SH-SY5Y (cell line): ENCODE results near the gene CCDC40.
A peak's percentile ranks its signal among the peaks of the same experiment; 100 is the strongest.

ENCODE experiments used
- GATA2 ChIP-seq: IDR thresholded peaks from 2 replicates; pipeline ENCODE4 v1.6.1; 2011; ENCODE audit warnings: mild to moderate bottlenecking, low read depth, low read length
- GATA3 ChIP-seq: IDR thresholded peaks from 2 replicates; pipeline ENCODE4 v1.6.1; 2011; ENCODE audit warnings: low read depth, mild to moderate bottlenecking, low read length, moderate library complexity

Gene CCDC40

GRCh38 chr17:80023481-80024205, 12.8 kb upstream of the CCDC40 start:
- TF ChIP-seq GATA2 = no peak
- no peak for TF ChIP-seq GATA3

- TF ChIP-seq GATA3 (no peak), GATA2 (no peak)
Observed at GRCh38 chr17:80024206-80024972, 12.1 kb upstream of the CCDC40 start.

GRCh38 chr17:80025140-80025539, 11.3 kb upstream of the CCDC40 start:
- no peak for TF ChIP-seq GATA2
- no peak for TF ChIP-seq GATA3

GRCh38 chr17:80025796-80026195, 10.6 kb upstream of the CCDC40 start:
- TF ChIP-seq GATA3 (no peak), GATA2 (no peak)

- no peak for TF ChIP-seq GATA2
- no peak for TF ChIP-seq GATA3
Observed at GRCh38 chr17:80026359-80027042, 9.9 kb upstream of the CCDC40 start.

GRCh38 chr17:80027043-80027435, 9.4 kb upstream of the CCDC40 start:
- TF ChIP-seq GATA2 (no peak), GATA3 (no peak)

- TF ChIP-seq GATA3 = no peak
- TF ChIP-seq GATA2 = no peak
Observed at GRCh38 chr17:80028030-80028429, 8.4 kb upstream of the CCDC40 start.

- no peak for TF ChIP-seq GATA3
- no peak for TF ChIP-seq GATA2
Observed at GRCh38 chr17:80029258-80029974, 7.0 kb upstream of the CCDC40 start.

GRCh38 chr17:80030730-80031410, 5.6 kb upstream of the CCDC40 start:
- no peak for TF ChIP-seq GATA2
- no peak for TF ChIP-seq GATA3

- TF ChIP-seq GATA3 (no peak), GATA2 (no peak)
Observed at GRCh38 chr17:80031691-80032430, 4.6 kb upstream of the CCDC40 start.

- TF ChIP-seq GATA3 = no peak
- TF ChIP-seq GATA2 = peak; percentile 57
Observed at GRCh38 chr17:80032614-80033171, 3.7 kb upstream of the CCDC40 start.

GRCh38 chr17:80033840-80034239, 2.6 kb upstream of the CCDC40 start:
- TF ChIP-seq GATA2 (no peak), GATA3 (no peak)
